ENCODE results near the gene IMMP2L. TPM values are rescaled to one million over a fixed set of nuclear protein-coding genes. Genes with fewer than 3 reads are reported as not detected.
"Not testable (repeated sequence)": the region's sequence is repeated elsewhere in the genome, so short reads cannot be mapped to it uniquely, and the experiment has no call there.

IMMP2L gene
- total RNA-seq, 1 donor from 2014 or later = 31.9 TPM

GRCh38 chr7:111329367-111330234, 232.7 kb downstream of the IMMP2L start:
- ChIA-PET POLR2A (no interaction called here), CTCF (interaction anchor here (0.7 kb wide), 1 partner anchor 407 kb away, joined by 3 read pairs; no protein-coding TSS in a partner anchor)
- no peak for DNase-seq
- H3K27ac Mint-ChIP-seq = no peak overlapping the region
- no peaks in the 10 kb centered on the region for H3K27me3 Mint-ChIP-seq
- intact Hi-C loops (cut with micrococcal nuclease) = loop anchor here (5.0 kb wide), 2 partner anchors 233 to 408 kb away; partner anchors contain the start of gene IMMP2L
- TF ChIP-seq, protein P1, sequence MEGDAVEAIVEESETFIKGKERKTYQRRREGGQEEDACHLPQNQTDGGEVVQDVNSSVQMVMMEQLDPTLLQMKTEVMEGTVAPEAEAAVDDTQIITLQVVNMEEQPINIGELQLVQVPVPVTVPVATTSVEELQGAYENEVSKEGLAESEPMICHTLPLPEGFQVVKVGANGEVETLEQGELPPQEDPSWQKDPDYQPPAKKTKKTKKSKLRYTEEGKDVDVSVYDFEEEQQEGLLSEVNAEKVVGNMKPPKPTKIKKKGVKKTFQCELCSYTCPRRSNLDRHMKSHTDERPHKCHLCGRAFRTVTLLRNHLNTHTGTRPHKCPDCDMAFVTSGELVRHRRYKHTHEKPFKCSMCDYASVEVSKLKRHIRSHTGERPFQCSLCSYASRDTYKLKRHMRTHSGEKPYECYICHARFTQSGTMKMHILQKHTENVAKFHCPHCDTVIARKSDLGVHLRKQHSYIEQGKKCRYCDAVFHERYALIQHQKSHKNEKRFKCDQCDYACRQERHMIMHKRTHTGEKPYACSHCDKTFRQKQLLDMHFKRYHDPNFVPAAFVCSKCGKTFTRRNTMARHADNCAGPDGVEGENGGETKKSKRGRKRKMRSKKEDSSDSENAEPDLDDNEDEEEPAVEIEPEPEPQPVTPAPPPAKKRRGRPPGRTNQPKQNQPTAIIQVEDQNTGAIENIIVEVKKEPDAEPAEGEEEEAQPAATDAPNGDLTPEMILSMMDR (IDR thresholded peaks at IDR 0.05) = no peak
- no peak for ATAC-seq (ENCODE audit: low read depth)
- peaks cover 4% of the 10 kb centered on the region for H3K9me3 Mint-ChIP-seq
- peaks cover 18% of the 10 kb centered on the region for H3K4me1 Mint-ChIP-seq
- H3K4me3 Mint-ChIP-seq = no peak overlapping the region
- peaks cover 2% of the 10 kb centered on the region for H3K36me3 Mint-ChIP-seq (ENCODE audit: low read depth)

DNA sequence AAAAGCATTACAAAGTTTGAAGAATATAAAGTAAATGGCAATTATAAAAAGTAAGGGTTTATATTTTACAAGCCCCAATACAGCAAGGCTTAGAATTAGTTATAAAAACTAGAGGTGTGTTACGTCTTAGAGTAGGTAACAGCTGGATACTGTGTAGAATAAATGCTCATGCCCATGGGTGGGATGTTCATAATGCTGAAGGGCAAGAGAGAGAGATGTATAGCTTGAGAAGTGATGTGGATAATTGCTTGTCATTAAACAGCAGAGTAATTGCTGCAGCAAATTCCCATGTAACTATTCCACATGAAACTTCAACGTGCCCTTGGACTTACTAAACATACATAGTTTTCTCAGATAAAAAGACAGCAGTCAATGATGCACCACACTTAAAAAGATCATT, 233.8 kb downstream of the IMMP2L start:
- no peak for DNase-seq
- H3K27ac Mint-ChIP-seq = no peak overlapping the region
- POLR2A ChIA-PET = no interaction called here
- no peaks in the 10 kb centered on the region for H3K27me3 Mint-ChIP-seq
- peaks cover 5% of the 10 kb centered on the region for H3K9me3 Mint-ChIP-seq
- no peak overlapping the region for H3K4me3 Mint-ChIP-seq
- peaks cover 27% of the 10 kb centered on the region for H3K4me1 Mint-ChIP-seq
- TF ChIP-seq, protein P1 (IDR thresholded peaks at IDR 0.05) = no peak
- intact Hi-C loops (cut with micrococcal nuclease) = loop anchor here (5.0 kb wide), 2 partner anchors 234 to 409 kb away; partner anchors contain the start of gene IMMP2L
- CTCF ChIA-PET = no interaction called here
- no peaks in the 10 kb centered on the region for H3K36me3 Mint-ChIP-seq (ENCODE audit: low read depth)
- no peak for ATAC-seq (ENCODE audit: low read depth)

- Mint-ChIP-seq H3K27me3 (no peaks in the 10 kb centered on the region), H3K27ac (no peak overlapping the region), H3K4me1 (peaks cover 43% of the 10 kb centered on the region), H3K4me3 (no peak overlapping the region), H3K9me3 (peaks cover 3% of the 10 kb centered on the region), H3K36me3 (ENCODE audit: low read depth) (peaks cover 3% of the 10 kb centered on the region)
- intact Hi-C loops (cut with micrococcal nuclease) = loop anchor here (1.0 to 5.0 kb wide), 5 partner anchors 87 to 413 kb away; partner anchors contain the start of gene IMMP2L
- POLR2A ChIA-PET = no interaction called here
- TF ChIP-seq, protein P1 (IDR thresholded peaks at IDR 0.05) = no peak
- CTCF ChIA-PET = no interaction called here
- no peak for DNase-seq
- no peak for ATAC-seq (ENCODE audit: low read depth)
Observed at GRCh38 chr7:111324776-111325175, 237.5 kb downstream of the IMMP2L start.

GRCh38 chr7:111324228-111324627, 238.1 kb downstream of the IMMP2L start:
- peak overlapping the region; percentile 66 for H3K27ac Mint-ChIP-seq
- ATAC-seq (ENCODE audit: low read depth) (peak; percentile 71), DNase-seq (no peak)
- no peaks in the 10 kb centered on the region for H3K27me3 Mint-ChIP-seq
- TF ChIP-seq, protein P1 (IDR thresholded peaks at IDR 0.05) = no peak
- H3K4me1 Mint-ChIP-seq = peaks cover 38% of the 10 kb centered on the region
- intact Hi-C loops (cut with micrococcal nuclease) = loop anchor here (1.0 to 5.0 kb wide), 3 partner anchors 87 to 242 kb away; no protein-coding TSS in a partner anchor
- peaks cover 3% of the 10 kb centered on the region for H3K36me3 Mint-ChIP-seq (ENCODE audit: low read depth)
- ChIA-PET CTCF (no interaction called here), POLR2A (no interaction called here)
- H3K9me3 Mint-ChIP-seq = peaks cover 3% of the 10 kb centered on the region
- peak overlapping the region; percentile 19 for H3K4me3 Mint-ChIP-seq

GRCh38 chr7:111323670-111324069, 238.6 kb downstream of the IMMP2L start:
- peaks cover 32% of the 10 kb centered on the region for H3K4me1 Mint-ChIP-seq
- DNase-seq; H3K27me3 Mint-ChIP-seq; CTCF ChIA-PET; H3K4me3 Mint-ChIP-seq; H3K27ac Mint-ChIP-seq; ATAC-seq (ENCODE audit: low read depth); H3K9me3 Mint-ChIP-seq; H3K36me3 Mint-ChIP-seq (ENCODE audit: low read depth); POLR2A ChIA-PET: not testable (repeated sequence)
- intact Hi-C loops (cut with micrococcal nuclease) = loop anchor here (1.0 to 5.0 kb wide), 3 partner anchors 86 to 241 kb away; no protein-coding TSS in a partner anchor
